ENCODE measurements around the gene SRGAP3.

DNA sequence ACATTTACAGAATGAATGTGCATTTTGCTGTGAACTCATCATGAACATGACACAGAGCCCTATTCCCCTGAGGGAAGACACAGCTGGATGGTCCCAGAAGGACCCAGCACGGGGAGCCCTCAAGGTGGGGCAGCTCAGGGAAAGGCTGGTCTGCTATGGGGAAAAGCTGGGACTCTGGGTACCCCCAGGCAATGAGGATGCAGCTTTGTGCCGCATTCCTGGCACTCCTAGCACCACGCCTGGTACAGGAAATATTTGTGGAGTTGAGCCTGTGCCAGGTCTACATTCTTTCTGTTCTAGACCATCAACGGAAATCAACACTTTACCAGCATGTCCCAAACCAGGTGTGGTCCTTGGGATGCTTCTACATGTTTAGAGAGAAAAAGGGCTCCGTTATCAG is 74.0 kb downstream of the SRGAP3 start:
- TF ChIP-seq, protein P1, sequence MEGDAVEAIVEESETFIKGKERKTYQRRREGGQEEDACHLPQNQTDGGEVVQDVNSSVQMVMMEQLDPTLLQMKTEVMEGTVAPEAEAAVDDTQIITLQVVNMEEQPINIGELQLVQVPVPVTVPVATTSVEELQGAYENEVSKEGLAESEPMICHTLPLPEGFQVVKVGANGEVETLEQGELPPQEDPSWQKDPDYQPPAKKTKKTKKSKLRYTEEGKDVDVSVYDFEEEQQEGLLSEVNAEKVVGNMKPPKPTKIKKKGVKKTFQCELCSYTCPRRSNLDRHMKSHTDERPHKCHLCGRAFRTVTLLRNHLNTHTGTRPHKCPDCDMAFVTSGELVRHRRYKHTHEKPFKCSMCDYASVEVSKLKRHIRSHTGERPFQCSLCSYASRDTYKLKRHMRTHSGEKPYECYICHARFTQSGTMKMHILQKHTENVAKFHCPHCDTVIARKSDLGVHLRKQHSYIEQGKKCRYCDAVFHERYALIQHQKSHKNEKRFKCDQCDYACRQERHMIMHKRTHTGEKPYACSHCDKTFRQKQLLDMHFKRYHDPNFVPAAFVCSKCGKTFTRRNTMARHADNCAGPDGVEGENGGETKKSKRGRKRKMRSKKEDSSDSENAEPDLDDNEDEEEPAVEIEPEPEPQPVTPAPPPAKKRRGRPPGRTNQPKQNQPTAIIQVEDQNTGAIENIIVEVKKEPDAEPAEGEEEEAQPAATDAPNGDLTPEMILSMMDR (IDR thresholded peaks at IDR 0.05) = no peak
- no peak for TF ChIP-seq ZFX (IDR thresholded peaks at IDR 0.05; ENCODE audit: borderline replicate concordance)
